H1 (cell line): Measurements from ENCODE around the gene BTAF1. TPM values are rescaled to one million over a fixed set of nuclear protein-coding genes. Genes with fewer than 3 reads are reported as not detected.

ENCODE experiments used
- CTCF ChIA-PET: fragments of 300-600 bp; sonication (Branson Sonifier 250); formaldehyde crosslinking; loops from one replicate; lab custom pipeline; 2021; ENCODE audit not compliant: partially characterized antibody; lab: Charles Lee
- POLR2A ChIA-PET: fragments of 300-600 bp; sonication (Branson Sonifier 250); formaldehyde crosslinking; loops from one replicate; lab custom pipeline; 2021; ENCODE audit warnings: inconsistent platforms; ENCODE audit not compliant: partially characterized antibody; lab: Charles Lee
- DNase-seq, 2 experiments: peaks; one replicate each; pipeline versions ENCODE4 v3.0.0 to v3.0.0-alpha.2; 2010 to 2022; ENCODE audit warnings: low spot score in 2 of 2, low read depth in 1 of 2, mixed read lengths in 1 of 2
- FAIRE-seq: peaks from 2 replicates; lab custom pipeline; 2011; peaks lifted over from hg19 to GRCh38; lab: Jason Lieb, UNC
- H2AFZ ChIP-seq: 2 replicates; pipeline ENCODE4 v1.8.1; 2012; ENCODE audit warnings: low read length, inconsistent platforms
- H2AK5ac ChIP-seq: 2 replicates; pipeline ENCODE4 v1.6.1; 2013; ENCODE audit warnings: low read depth, low read length
- H2BK120ac ChIP-seq: replicated peaks from 2 replicates; pipeline ENCODE3; 2013; ENCODE audit warnings: low read depth, low read length, inconsistent platforms
- H2BK12ac ChIP-seq: 2 replicates; pipeline ENCODE4 v1.6.1; 2013; ENCODE audit warnings: low read depth, low read length
- H2BK15ac ChIP-seq: 2 replicates; pipeline ENCODE4 v1.6.1; 2013; ENCODE audit warnings: low read length
- H2BK20ac ChIP-seq: 2 replicates; pipeline ENCODE4 v1.6.1; 2013; ENCODE audit warnings: low read length
- H2BK5ac ChIP-seq: 2 replicates; pipeline ENCODE4 v1.6.1; 2013; ENCODE audit warnings: low read depth, low read length
- H3K14ac ChIP-seq: 2 replicates; pipeline ENCODE4 v1.6.1; 2013; ENCODE audit warnings: inconsistent platforms; ENCODE audit not compliant: insufficient read length
- H3K18ac ChIP-seq: 2 replicates; pipeline ENCODE4 v1.6.1; 2013; ENCODE audit warnings: low read length; ENCODE audit errors: extremely low read depth
- H3K23ac ChIP-seq: 2 replicates; pipeline ENCODE4 v1.6.1; 2013; ENCODE audit warnings: inconsistent platforms; ENCODE audit not compliant: insufficient read length
- H3K23me2 ChIP-seq: 2 replicates; pipeline ENCODE4 v1.6.1; 2013; ENCODE audit warnings: low read depth, low read length
- H3K27ac ChIP-seq: 2 replicates; pipeline ENCODE4 v1.6.1; 2011; ENCODE audit warnings: low read depth, low read length, inconsistent platforms
- H3K27me3 ChIP-seq, 4 experiments: replicated peaks in 1 of 4; 1 replicate in 1 of 4; 2 replicates in 3 of 4; pipeline versions ENCODE4 v1.6.1 to v1.8.1; 2011 to 2013; ENCODE audit warnings: low read length in 3 of 4, mild to moderate bottlenecking in 3 of 4, inconsistent platforms in 2 of 4, mixed read lengths in 2 of 4, moderate library complexity in 1 of 4; ENCODE audit not compliant: control insufficient read depth in 3 of 4, insufficient read depth in 3 of 4; ENCODE audit errors: extremely low read depth in 1 of 4
- H3K36me3 ChIP-seq, 4 experiments: 2 replicates each; pipeline versions ENCODE4 v1.6.1 to v1.8.1; 2011 to 2013; ENCODE audit warnings: mild to moderate bottlenecking in 4 of 4, low read length in 3 of 4, moderate library complexity in 2 of 4, control low read depth in 1 of 4, inconsistent platforms in 1 of 4; ENCODE audit not compliant: insufficient read depth in 4 of 4, control insufficient read depth in 2 of 4
- H3K4ac ChIP-seq: replicated peaks from 2 replicates; pipeline ENCODE3; 2013; ENCODE audit warnings: low read length, low read depth, mixed read lengths, inconsistent platforms; ENCODE audit not compliant: insufficient read length
- H3K4me1 ChIP-seq, 4 experiments: replicated peaks in 1 of 4; 1 replicate in 1 of 4; 2 replicates in 3 of 4; pipeline versions ENCODE4 v1.6.1 to v1.8.1; 2011 to 2013; ENCODE audit warnings: low read length in 3 of 4, inconsistent platforms in 2 of 4, mixed read lengths in 1 of 4; ENCODE audit not compliant: insufficient read depth in 4 of 4, control insufficient read depth in 3 of 4
- H3K4me2 ChIP-seq, 2 experiments: 2 replicates each; pipeline versions ENCODE4 v1.6.1 to v1.8.1; 2011 to 2013; ENCODE audit warnings: low read depth in 2 of 2, low read length in 2 of 2, control low read depth in 1 of 2, inconsistent platforms in 1 of 2, mild to moderate bottlenecking in 1 of 2; ENCODE audit not compliant: insufficient read depth in 1 of 2
- H3K4me3 ChIP-seq, 4 experiments: fragments of 200-600, 300-600 bp in 1 of 4; sonication (generic), shearing (Covaris generic), sonication (Bioruptor Twin) in 1 of 4; 2 replicates each; pipeline versions ENCODE4 v1.5.1 to v1.8.1; 2011 to 2016; ENCODE audit warnings: low read length in 4 of 4, low read depth in 3 of 4, control low read depth in 2 of 4, inconsistent platforms in 2 of 4, mild to moderate bottlenecking in 2 of 4, mixed read lengths in 1 of 4, moderate library complexity in 1 of 4; ENCODE audit not compliant: insufficient read depth in 2 of 4; ENCODE audit errors: extremely low read depth in 1 of 4
- H3K56ac ChIP-seq: replicated peaks from 2 replicates; pipeline ENCODE3; 2013; ENCODE audit warnings: low read depth, mild to moderate bottlenecking, mixed read lengths, low read length, inconsistent platforms; ENCODE audit not compliant: insufficient read length
- H3K79me1 ChIP-seq: 2 replicates; pipeline ENCODE4 v1.6.1; 2013; ENCODE audit warnings: low read depth, low read length, control low read depth
- H3K79me2 ChIP-seq, 2 experiments: 2 replicates each; pipeline versions ENCODE4 v1.6.1 to v1.8.1; 2012 to 2013; ENCODE audit warnings: low read length in 2 of 2, mild to moderate bottlenecking in 2 of 2, inconsistent platforms in 1 of 2; ENCODE audit not compliant: insufficient read depth in 2 of 2, control insufficient read depth in 1 of 2
- H3K9ac ChIP-seq, 4 experiments: replicated peaks in 1 of 4; 1 replicate in 1 of 4; 2 replicates in 3 of 4; pipeline versions ENCODE4 v1.6.1 to v1.8.1; 2011 to 2013; ENCODE audit warnings: low read depth in 3 of 4, low read length in 3 of 4, control low read depth in 2 of 4, mild to moderate bottlenecking in 2 of 4, moderate library complexity in 2 of 4, inconsistent platforms in 1 of 4; ENCODE audit errors: extremely low read depth in 1 of 4
- H3K9me3 ChIP-seq, 2 experiments: 2 replicates each; pipeline versions ENCODE4 v1.6.1 to v1.8.1; 2012 to 2013; ENCODE audit warnings: mild to moderate bottlenecking in 2 of 2, moderate library complexity in 2 of 2, control low read depth in 1 of 2, inconsistent platforms in 1 of 2, low read depth in 1 of 2, low read length in 1 of 2, mixed read lengths in 1 of 2; ENCODE audit not compliant: insufficient read depth in 2 of 2
- H4K20me1 ChIP-seq, 2 experiments: replicated peaks in 1 of 2; 2 replicates each; pipeline versions ENCODE3 to v1.8.1; 2011 to 2013; ENCODE audit warnings: inconsistent platforms in 2 of 2, low read length in 2 of 2, mild to moderate bottlenecking in 1 of 2; ENCODE audit not compliant: insufficient read depth in 2 of 2, control insufficient read depth in 1 of 2
- H4K5ac ChIP-seq: 2 replicates; pipeline ENCODE4 v1.6.1; 2013; ENCODE audit warnings: low read length, low read depth, mixed read lengths, inconsistent platforms; ENCODE audit not compliant: insufficient read length
- H4K8ac ChIP-seq: 2 replicates; pipeline ENCODE4 v1.8.0; 2013; ENCODE audit warnings: mild to moderate bottlenecking, moderate library complexity, low read length, inconsistent platforms; ENCODE audit not compliant: insufficient read depth; ENCODE audit errors: extremely low read depth
- H4K91ac ChIP-seq: replicated peaks from 2 replicates; pipeline ENCODE3; 2013; ENCODE audit warnings: low read length, mixed read lengths, inconsistent platforms; ENCODE audit not compliant: insufficient read length
- WGBS, 2 experiments: shearing (Covaris generic) in 1 of 2; methylation state at CpG; one replicate each; pipeline versions ENCODE4 v1.1.6 to v1.1.7; 2013 to 2015; ENCODE audit warnings: low lambda C conversion rate in 2 of 2, mixed read lengths in 2 of 2, inconsistent platforms in 1 of 2, low coverage in 1 of 2, missing lambda C conversion rate in 1 of 2; ENCODE audit not compliant: insufficient replicate concordance in 2 of 2, insufficient coverage in 1 of 2, insufficient read length in 1 of 2; ENCODE audit errors: extremely low coverage in 1 of 2, missing lambda C conversion rate in 1 of 2; 5-methylcytosine and 5-hydroxymethylcytosine counted together
- polyA plus RNA-seq, 7 experiments: library from polyadenylated mRNA; depleted of rRNA in 3 of 7; stranded (reverse) in 5 of 7; unstranded in 2 of 7; fragments of >200 nt in 5 of 7; fragments of 200-250 nt in 2 of 7; gene quantifications; 1 replicate in 5 of 7; 2 replicates in 1 of 7; 4 replicates in 1 of 7; pipeline versions ENCODE4 v1.2.1 to v1.2.3, GENCODE V29; 2011 to 2013; ENCODE audit warnings: missing spikeins in 2 of 7, mixed read lengths in 2 of 7
- total RNA-seq: library from RNA; stranded (reverse); fragmentation: NEBNext Ultra II Directional; extraction: Animal tissue kit (Norgen Biotek cat#: 25700); gene quantifications from 2 replicates; pipeline ENCODE4 v1.2.1, GENCODE V29; 2021

BTAF1 gene
- total and polyA plus RNA-seq, 2 of the 8 experiments (the other 6 are each of a cell fraction or from before 2014, with no cell fraction given) = 24.5 to 39.1 TPM

- no peak overlapping the region for H2AK5ac ChIP-seq
- H2BK15ac ChIP-seq = no peak overlapping the region
- H3K14ac ChIP-seq = no peak overlapping the region
- H3K9me3 ChIP-seq = no peaks in the 10 kb centered on the region
- peak overlapping the region; percentile 76 to 81 for H3K4me2 ChIP-seq
- H2BK20ac ChIP-seq = no peak overlapping the region
- peak; percentile 71 for FAIRE-seq
- H2BK12ac ChIP-seq = no peak overlapping the region; the same call in 1 of the 2 replicates
- POLR2A ChIA-PET = interaction anchor here (0.7 to 1.7 kb wide), 11 partner anchors 8 to 128 kb away, joined by 3 to 14 read pairs (median 6); partner anchors contain the start of gene TNKS2
- no peaks in the 10 kb centered on the region; the same call in 1 of the 2 replicates for H3K23me2 ChIP-seq
- 13% methylated on average over 21 of the region's 21 CpGs; no CpG with 5 or more reads in 1 of the 2 experiments for WGBS, 2 experiments
- H4K91ac ChIP-seq = no peak overlapping the region
- H3K4me3 ChIP-seq = peak overlapping the region; percentile 72 to 87 (median 76)
- peak overlapping the region; percentile 85 to 99 (median 92) for H3K9ac ChIP-seq
- no peak overlapping the region for H2BK5ac ChIP-seq
- no peak for DNase-seq
- no peaks in the 10 kb centered on the region; a peak in 1 of 7 replicates for H3K4me1 ChIP-seq
- peak overlapping the region; percentile 86; the same call in 1 of the 2 replicates for H3K27ac ChIP-seq
- H3K79me1 ChIP-seq = no peaks in the 10 kb centered on the region
- H3K79me2 ChIP-seq = peaks cover 4 to 54% of the 10 kb centered on the region in 2 experiments; a peak in 3 of 4 replicates
- CTCF ChIA-PET = interaction anchor here (0.5 to 1.5 kb wide), 6 partner anchors 8 to 137 kb away, joined by 3 to 6 read pairs (median 5); no protein-coding TSS in a partner anchor
- H3K36me3 ChIP-seq = no peaks in the 10 kb centered on the region; a peak in 1 of 8 replicates
- H4K20me1 ChIP-seq = peaks cover 0 to 4% of the 10 kb centered on the region in 2 experiments
- H3K27me3 ChIP-seq = no peaks in the 10 kb centered on the region
- no peak overlapping the region for H3K56ac ChIP-seq
- peak overlapping the region; percentile 95; the same call in 1 of the 2 replicates for H4K8ac ChIP-seq
- 0 out of 2 replicates have a peak overlapping the region, but pooled peaks have one; percentile 17 for H2AFZ ChIP-seq
- no peak overlapping the region for H3K23ac ChIP-seq
- no peak overlapping the region for H2BK120ac ChIP-seq
- H3K4ac ChIP-seq = no peak overlapping the region
- peak overlapping the region; percentile 88; the same call in 1 of the 2 replicates for H3K18ac ChIP-seq
- no peak overlapping the region for H4K5ac ChIP-seq
These were observed 847 bp downstream of the BTAF1 start for GRCh38 chr10:91924212-91925021.
